Gastrocnemius medialis (tissue), 4 donors: Measurements from ENCODE around the gene PPFIA4. TPM values are rescaled to one million over a fixed set of nuclear protein-coding genes. Genes with fewer than 3 reads are reported as not detected.

Experiments used
- ATAC-seq, 2 donors: fragments of 150-250 bp; one replicate each; pipeline ENCODE4 v1.9.1; 2016
- DNase-seq, 2 donors: peaks; one replicate each; pipeline ENCODE4 v3.0.0-alpha.2; 2019
- H3K27ac ChIP-seq, 4 donors: fragments of 200-600 bp; sonication (generic); 1 replicate in 1 of 4; 2 replicates in 3 of 4; pipeline ENCODE4 v1.5.1; 2016 to 2018; ENCODE audit warnings: mild to moderate bottlenecking in 2 of 4, moderate library complexity in 1 of 4
- H3K27me3 ChIP-seq, 3 donors: fragments of 200-600 bp; sonication (generic) in 2 of 3; 1 replicate in 1 of 3; 2 replicates in 2 of 3; pipeline versions ENCODE4 v1.5.1 to v1.6.0; 2016 to 2019; ENCODE audit warnings: mild to moderate bottlenecking in 1 of 3, moderate library complexity in 1 of 3
- H3K36me3 ChIP-seq, 2 donors: fragments of 200-600 bp; sonication (generic) in 1 of 2; one replicate each; pipeline ENCODE4 v1.5.1; 2017 to 2018
- H3K4me1 ChIP-seq, 2 donors: fragments of 200-600 bp; sonication (generic) in 1 of 2; one replicate each; pipeline ENCODE4 v1.5.1; 2016 to 2017; ENCODE audit warnings: mild to moderate bottlenecking in 2 of 2
- H3K4me3 ChIP-seq, 4 donors: fragments of 200-600 bp; sonication (generic) in 3 of 4; 1 replicate in 1 of 4; 2 replicates in 3 of 4; pipeline ENCODE4 v1.5.1; 2016 to 2019; ENCODE audit warnings: mild to moderate bottlenecking in 2 of 4
- H3K9me3 ChIP-seq, 3 donors: fragments of 200-600 bp; sonication (generic) in 2 of 3; 1 replicate in 1 of 3; 2 replicates in 2 of 3; pipeline ENCODE4 v1.5.1; 2016 to 2019
- CTCF ChIP-seq, 5 experiments: fragments of 450-650 bp in 3 of 5; fragments of 200-600 bp in 2 of 5; sonication (generic) in 2 of 5; IDR thresholded peaks in 4 of 5; conservative IDR thresholded peaks in 1 of 5; 1 replicate in 4 of 5; 2 replicates in 1 of 5; pipeline ENCODE4 v1.5.1; 2016 to 2019; ENCODE audit warnings: antibody characterized with exemption in 5 of 5, mild to moderate bottlenecking in 3 of 5, moderate library complexity in 3 of 5
- POLR2A ChIP-seq, 2 donors: fragments of 450-650 bp; IDR thresholded peaks; one replicate each; pipeline ENCODE4 v1.6.1; 2017; ENCODE audit warnings: antibody characterized with exemption in 2 of 2, mild to moderate bottlenecking in 2 of 2, moderate library complexity in 2 of 2
- in situ Hi-C, 4 donors: fragments of 200-750 bp; cut with MboI; loops; one replicate each; pipeline versions ENCODE4 v1.15.0 to v1.8.0; 2017; ENCODE audit warnings: low sequenced_read_pairs in 4 of 4
- intact Hi-C: fragments of 100-400 bp; cut with DNase I; formaldehyde crosslinking; loops from one replicate; pipeline ENCODE4 v1.15.1; 2023; ENCODE audit warnings: low total_unique reads
- total RNA-seq, 4 donors: library from RNA; depleted of rRNA; stranded (reverse); fragments of >200 nt; gene quantifications; one replicate each; pipeline versions ENCODE4 v1.1.0 to v1.2.3, GENCODE V29; 2016

The PPFIA4 gene
- total RNA-seq, 4 donors from 2014 or later, result 8.4 to 45.5 (median 33.1) TPM

- ATAC-seq (no peak), DNase-seq (no peak)
- H3K9me3 ChIP-seq, result no peaks in the 10 kb centered on the region
- TF ChIP-seq POLR2A (IDR thresholded peaks at IDR 0.05) (no peak), CTCF (IDR thresholded peaks at IDR 0.05 in 4 of 5, conservative IDR thresholded peaks at IDR 0.05 in 1 of 5) (no peak)
- H3K4me1 ChIP-seq, result peaks cover 10 to 14% of the 10 kb centered on the region in 2 donors
- no peak overlapping the region for H3K27ac ChIP-seq
- intact Hi-C loops (no loop called here), in situ Hi-C loops (no loop called here)
- no peaks in the 10 kb centered on the region for H3K27me3 ChIP-seq
- no peaks in the 10 kb centered on the region for H3K36me3 ChIP-seq
- H3K4me3 ChIP-seq, result no peak overlapping the region
Measured at GRCh38 chr1:203101813-203102634, 75.7 kb downstream of the PPFIA4 start.

GRCh38 chr1:203103216-203103615 lies 76.9 kb downstream of the PPFIA4 start:
- in situ Hi-C loops, result no loop called here
- DNase-seq (no peak), ATAC-seq (no peak)
- intact Hi-C loops, result no loop called here
- no peak overlapping the region for H3K4me3 ChIP-seq
- no peaks in the 10 kb centered on the region for H3K27me3 ChIP-seq
- H3K4me1 ChIP-seq, result peaks cover 10 to 14% of the 10 kb centered on the region in 2 donors
- no peaks in the 10 kb centered on the region for H3K36me3 ChIP-seq
- no peak overlapping the region for H3K27ac ChIP-seq
- no peaks in the 10 kb centered on the region for H3K9me3 ChIP-seq
- TF ChIP-seq POLR2A (IDR thresholded peaks at IDR 0.05), result no peak
- no peak for TF ChIP-seq CTCF (IDR thresholded peaks at IDR 0.05 in 4 of 5, conservative IDR thresholded peaks at IDR 0.05 in 1 of 5)

- no peak for ATAC-seq
- intact Hi-C loops (no loop called here), in situ Hi-C loops (no loop called here)
- Histone ChIP-seq H3K27me3 (no peaks in the 10 kb centered on the region), H3K4me1 (peaks cover 3 to 10% of the 10 kb centered on the region in 2 donors), H3K27ac (no peak overlapping the region), H3K36me3 (no peaks in the 10 kb centered on the region), H3K4me3 (no peak overlapping the region), H3K9me3 (no peaks in the 10 kb centered on the region)
- no peak for DNase-seq
- no peak for TF ChIP-seq CTCF (IDR thresholded peaks at IDR 0.05 in 4 of 5, conservative IDR thresholded peaks at IDR 0.05 in 1 of 5)
- TF ChIP-seq POLR2A (IDR thresholded peaks at IDR 0.05), result no peak
Measured at GRCh38 chr1:203103829-203104495, 77.7 kb downstream of the PPFIA4 start.

GRCh38 chr1:203104789-203105390 lies 78.6 kb downstream of the PPFIA4 start:
- H3K36me3 ChIP-seq, result no peaks in the 10 kb centered on the region
- no peaks in the 10 kb centered on the region for H3K9me3 ChIP-seq
- no peak overlapping the region for H3K27ac ChIP-seq
- H3K4me3 ChIP-seq, result no peak overlapping the region
- peaks cover 0 to under 1% of the 10 kb centered on the region in 2 donors for H3K4me1 ChIP-seq
- ATAC-seq (no peak), DNase-seq (no peak)
- no peak for TF ChIP-seq CTCF (IDR thresholded peaks at IDR 0.05 in 4 of 5, conservative IDR thresholded peaks at IDR 0.05 in 1 of 5)
- no peak for TF ChIP-seq POLR2A (IDR thresholded peaks at IDR 0.05)
- in situ Hi-C loops (no loop called here), intact Hi-C loops (no loop called here)
- no peaks in the 10 kb centered on the region for H3K27me3 ChIP-seq
